Stimulated activated CD8-positive, alpha-beta memory T cell treated with anti-CD3 and anti-CD28 coated beads, Interleukin-7, amount 100 ng/mL, for 4 hours (primary cell): ENCODE measurements around the gene OMD.
"Not testable (repeated sequence)": the region's sequence is repeated elsewhere in the genome, so short reads cannot be mapped to it uniquely, and the experiment has no call there.

ENCODE experiments used
- DNase-seq, 2 donors: peaks; one replicate each; pipeline ENCODE4 v3.0.0-alpha.2; 2020; ENCODE audit warnings: low read depth in 2 of 2

Gene OMD

GRCh38 chr9:92414566-92414965 is 9.7 kb downstream of the OMD start:
- no peak for DNase-seq

DNA sequence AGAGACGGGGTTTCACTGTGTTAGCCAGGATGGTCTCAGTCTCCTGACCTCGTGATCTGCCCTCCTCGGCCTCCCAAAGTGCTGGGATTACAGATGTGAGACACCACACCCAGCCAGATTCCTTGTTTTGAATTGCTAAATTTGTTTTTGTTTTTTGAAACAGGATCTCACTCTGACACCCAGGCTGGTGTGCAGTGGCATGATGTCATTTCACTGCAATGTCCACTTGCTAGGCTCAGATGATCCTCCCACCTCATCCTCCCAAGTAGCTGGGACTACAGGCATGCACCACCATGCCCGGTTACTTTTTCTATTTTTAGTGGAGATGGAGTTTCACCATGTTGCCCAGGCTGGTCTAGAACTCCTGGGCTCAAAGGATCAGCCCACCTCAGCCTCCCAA is 13.1 kb downstream of the OMD start:
- not testable (repeated sequence) for DNase-seq

- DNase-seq: no peak
Measured at GRCh38 chr9:92408747-92409478, 15.4 kb downstream of the OMD start.

- no peak for DNase-seq
Measured at GRCh38 chr9:92407818-92408217, 16.5 kb downstream of the OMD start.

GRCh38 chr9:92406477-92406876 is 17.8 kb downstream of the OMD start:
- DNase-seq: peak; percentile 7 to 9

- DNase-seq: no peak
Measured at GRCh38 chr9:92405818-92406217, 18.5 kb downstream of the OMD start.

- DNase-seq: no peak
Measured at GRCh38 chr9:92404042-92404836, 20.0 kb downstream of the OMD start, which contains the start of gene OGN. OGN (minus strand) TSS chr9:92404578; CDS start chr9:92403407, 1,171 bp downstream.

DNA sequence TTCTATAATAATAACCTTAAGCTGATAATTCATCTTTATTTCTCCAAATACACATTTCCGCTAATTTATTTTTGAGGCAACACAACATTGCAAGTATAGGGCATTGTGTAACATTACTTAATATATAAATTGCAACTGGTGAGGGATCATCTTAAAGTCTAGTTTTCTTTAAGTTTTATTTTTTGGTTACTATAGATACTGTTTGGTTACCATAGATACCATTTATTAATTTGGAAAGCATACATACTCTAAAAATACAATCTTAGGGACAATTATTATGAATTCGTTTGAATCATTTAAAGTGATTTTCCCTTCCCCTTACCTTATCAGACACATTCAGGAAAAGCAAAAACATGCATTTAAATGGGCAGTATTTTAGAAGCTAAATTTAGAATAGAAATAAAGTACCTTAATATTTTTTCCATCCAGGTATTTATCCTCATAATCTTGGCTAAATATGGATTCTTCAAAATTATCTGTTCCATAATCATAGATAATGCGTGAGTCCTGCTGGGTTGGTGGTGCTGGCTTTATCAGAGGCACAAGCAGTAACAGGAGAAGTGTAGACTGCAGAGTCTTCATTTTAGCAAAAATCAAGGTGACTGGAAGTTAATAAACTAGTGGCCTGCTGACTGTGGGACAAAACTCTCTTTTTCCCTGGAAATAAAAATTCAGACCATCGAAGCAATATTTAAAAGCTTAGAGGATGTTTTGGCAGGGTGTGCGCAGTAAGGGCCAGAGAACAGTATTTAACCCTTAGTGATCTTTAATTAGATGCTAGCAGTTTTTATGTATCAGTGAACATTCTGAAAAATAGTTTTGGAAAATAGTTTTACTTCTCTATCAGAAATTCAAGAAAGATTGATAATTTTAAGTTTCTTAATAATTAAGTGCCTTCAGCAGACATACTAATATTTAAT is 21.2 kb downstream of the OMD start:
- DNase-seq: no peak

DNA sequence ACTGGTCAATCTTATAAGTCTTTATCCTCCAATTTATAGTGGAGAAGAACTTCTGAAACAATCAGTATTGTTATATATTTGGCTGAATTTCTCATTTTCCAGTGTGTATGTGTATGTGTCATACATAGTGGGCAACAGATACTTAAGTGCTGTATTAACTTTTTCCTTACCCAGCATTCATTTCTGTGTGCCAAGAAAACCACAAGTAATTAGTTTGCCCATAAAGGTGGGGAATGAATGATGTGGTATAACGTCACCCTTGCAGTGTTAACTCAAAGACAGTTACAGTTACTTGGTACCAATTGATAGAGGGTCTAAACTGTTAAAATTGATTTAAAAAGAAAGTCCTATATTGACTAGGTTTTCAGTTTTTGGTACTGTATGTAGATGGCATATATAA is 21.9 kb downstream of the OMD start:
- no peak for DNase-seq

DNA sequence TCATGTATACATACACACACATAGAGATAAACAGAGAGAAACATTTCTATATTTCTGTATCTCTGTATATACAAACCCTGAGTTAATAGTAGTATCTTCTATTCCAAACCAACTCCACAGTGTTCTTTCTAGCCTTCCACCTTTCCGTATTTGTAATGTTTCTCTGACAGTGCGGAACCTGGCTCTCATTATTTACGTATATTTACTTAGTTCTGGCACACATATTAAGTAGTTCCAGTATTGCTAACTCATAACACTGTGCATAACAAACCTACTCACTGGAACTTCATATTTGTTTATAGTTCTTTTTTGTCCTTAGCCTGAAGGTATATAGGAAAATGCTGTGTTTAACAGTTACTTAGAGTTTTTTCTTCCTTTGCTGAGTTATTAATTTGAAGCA is 26.4 kb downstream of the OMD start:
- no peak for DNase-seq

DNA sequence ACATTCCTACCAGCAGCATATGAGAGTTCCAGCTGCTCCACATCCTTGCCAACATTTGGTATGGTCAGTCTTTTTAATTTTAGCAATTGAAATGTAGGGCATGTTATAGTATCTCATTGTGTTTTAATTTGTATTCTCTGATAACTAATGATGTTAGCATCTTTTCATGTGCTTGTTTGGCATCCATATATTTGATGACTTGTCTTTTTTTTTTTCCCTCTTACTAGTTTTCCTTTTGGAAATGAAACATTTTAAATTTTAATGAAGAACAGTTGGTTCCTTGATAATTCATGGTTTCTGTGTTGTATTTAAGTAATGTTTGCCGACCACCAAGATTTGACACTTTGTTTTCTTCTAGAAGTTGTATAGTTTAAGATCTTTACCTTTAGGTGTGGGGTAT is 28.7 kb downstream of the OMD start:
- no peak for DNase-seq

- DNase-seq: no peak
Measured at GRCh38 chr9:92393686-92394085, 30.6 kb downstream of the OMD start.

DNA sequence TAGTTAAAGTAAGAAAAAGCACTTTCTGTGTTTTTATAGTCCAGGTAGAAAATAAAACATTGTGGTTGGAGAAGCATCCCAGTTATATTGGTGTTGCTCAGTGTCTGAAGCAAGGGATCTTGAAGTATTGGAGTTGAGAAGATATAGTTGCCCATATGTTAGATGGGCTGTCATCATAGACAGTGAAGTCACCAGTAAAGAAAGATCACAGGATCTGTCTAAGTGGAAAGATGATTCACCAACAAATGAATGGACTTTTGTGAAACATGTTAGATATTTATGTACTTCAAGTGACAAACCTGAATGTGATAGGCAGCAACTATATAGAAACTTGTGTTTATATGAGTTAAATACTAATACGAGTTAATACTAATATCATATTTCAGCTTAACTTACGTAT is 31.6 kb downstream of the OMD start:
- DNase-seq: no peak

GRCh38 chr9:92385953-92386352 is 38.3 kb downstream of the OMD start:
- no peak for DNase-seq

- DNase-seq: no peak
Measured at GRCh38 chr9:92385477-92385876, 38.8 kb downstream of the OMD start.

GRCh38 chr9:92385001-92385400 is 39.3 kb downstream of the OMD start:
- DNase-seq: no peak

- no peak for DNase-seq
Measured at GRCh38 chr9:92384375-92384774, 39.9 kb downstream of the OMD start.

DNA sequence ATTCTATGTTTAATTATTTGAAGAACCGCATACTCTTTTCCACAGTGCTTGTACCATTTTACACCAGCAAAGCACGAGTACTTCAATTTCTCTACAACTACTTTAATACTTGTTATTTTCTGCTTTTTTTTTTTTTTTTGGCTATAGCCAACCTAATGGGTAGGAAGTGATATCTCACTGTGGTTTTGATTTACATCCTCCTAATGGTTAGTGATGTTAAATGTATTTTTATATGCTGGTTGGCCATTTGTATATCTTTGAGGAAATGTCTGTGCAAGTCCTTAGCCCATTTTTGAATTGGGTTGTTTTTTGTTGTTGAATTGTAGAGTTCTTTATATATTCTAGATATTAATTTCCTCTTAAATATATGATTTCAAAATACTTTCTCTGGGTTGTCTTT is 42.5 kb downstream of the OMD start:
- DNase-seq: no peak

GRCh38 chr9:92380603-92381002 is 43.7 kb downstream of the OMD start:
- no peak for DNase-seq

GRCh38 chr9:92378865-92379560 is 45.3 kb downstream of the OMD start:
- DNase-seq: no peak

DNA sequence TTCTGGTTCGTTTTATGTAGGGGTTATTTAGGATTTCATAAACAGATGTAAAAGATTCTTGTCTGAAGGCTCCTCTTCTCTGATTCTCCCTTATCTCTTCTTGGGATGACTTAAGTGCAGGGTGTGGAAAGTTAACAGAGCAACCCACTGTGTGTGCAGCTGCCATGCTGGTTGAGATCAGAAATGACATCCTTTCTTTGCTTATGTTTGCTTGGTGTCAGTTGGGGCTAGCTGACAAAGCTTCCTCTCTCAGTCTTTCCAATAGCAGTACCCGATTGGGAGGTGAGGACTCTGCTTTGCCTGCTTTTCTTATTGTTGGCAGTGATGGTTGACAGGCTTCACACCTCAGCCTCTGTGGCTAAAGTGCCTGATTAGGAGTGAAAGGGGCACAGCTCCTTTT is 46.4 kb downstream of the OMD start:
- no peak for DNase-seq

DNA sequence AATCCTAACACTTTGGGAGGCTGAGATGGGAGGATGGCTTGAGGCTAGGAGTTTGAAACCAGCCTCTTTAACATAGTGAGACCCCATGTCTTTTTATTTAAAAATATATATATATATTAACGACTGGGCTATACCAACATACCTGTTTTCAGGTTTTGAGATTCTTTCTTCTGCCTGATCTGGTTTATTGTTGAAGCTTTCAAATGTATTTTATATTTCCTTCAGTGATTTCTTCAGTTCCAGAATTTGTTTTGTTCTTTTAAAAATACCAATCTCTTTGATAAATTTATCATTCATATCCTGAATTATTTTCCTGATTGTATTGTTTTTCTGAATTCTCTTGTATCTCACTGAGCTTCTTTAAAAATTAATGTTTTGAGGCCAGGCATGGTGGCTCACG is 51.1 kb downstream of the OMD start:
- no peak for DNase-seq
